HEK293 (cell line): ENCODE results near the gene SPEM2.
A peak's percentile ranks its signal among the peaks of the same experiment; 100 is the strongest.

Source experiments
- CTCF ChIA-PET: fragments of 350-600 bp; formaldehyde crosslinking; extraction: SDS; loops from one replicate; lab custom pipeline; 2021; ENCODE audit warnings: antibody characterized with exemption; lab: Yijun Ruan, JAX
- POLR2A ChIA-PET: fragments of 300-600 bp; formaldehyde crosslinking; extraction: SDS; loops from one replicate; lab custom pipeline; 2020; ENCODE audit warnings: antibody characterized with exemption, inconsistent platforms; lab: Yijun Ruan, JAX
- H3K27ac ChIP-seq: fragments of 200-500 bp; sonication (Bioruptor generic); 2 replicates; pipeline ENCODE4 v1.5.1; 2014; ENCODE audit warnings: low read depth, low read length, control low read depth, inconsistent platforms; ENCODE audit errors: extremely low read depth
- H3K36me3 ChIP-seq, 2 experiments: fragments of 200-500 bp in 1 of 2; sonication (Bioruptor generic) in 1 of 2; 1 replicate in 1 of 2; 2 replicates in 1 of 2; pipeline ENCODE4 v1.5.1; 2014 to 2017; ENCODE audit warnings: inconsistent platforms in 2 of 2, low read length in 2 of 2; ENCODE audit not compliant: control insufficient read depth in 2 of 2, insufficient read depth in 1 of 2
- H3K4me1 ChIP-seq: fragments of 200-500 bp; sonication (Bioruptor generic); 2 replicates; pipeline ENCODE4 v1.5.1; 2014; ENCODE audit warnings: mild to moderate bottlenecking, low read length, inconsistent platforms; ENCODE audit not compliant: control insufficient read depth, insufficient read depth
- H3K4me3 ChIP-seq: 2 replicates; pipeline ENCODE4 v1.5.1; 2011; ENCODE audit warnings: low read depth, mild to moderate bottlenecking, control low read depth, low read length, moderate library complexity
- H3K9me3 ChIP-seq: fragments of 200-500 bp; sonication (Bioruptor generic); 2 replicates; pipeline ENCODE4 v1.5.1; 2014; ENCODE audit warnings: low read depth, low read length, inconsistent platforms; ENCODE audit not compliant: control insufficient read depth, insufficient read depth
- AEBP2 ChIP-seq: fragments of 450-650 bp; formaldehyde crosslinking; IDR thresholded peaks from 2 replicates; pipeline ENCODE4 v1.5.1; 2016; ENCODE audit warnings: missing biosample characterization, missing genetic modification characterization, borderline replicate concordance
- HIC1 ChIP-seq: fragments of 450-650 bp; formaldehyde crosslinking; IDR thresholded peaks from 2 replicates; pipeline ENCODE4 v1.5.1; 2016; ENCODE audit warnings: missing biosample characterization, missing genetic modification characterization
- HOXD13 ChIP-seq: sonication (generic); formaldehyde crosslinking; IDR thresholded peaks from 2 replicates; pipeline ENCODE4 v1.8.0; 2022; ENCODE audit warnings: missing genetic modification reagents, borderline replicate concordance
- IKZF3 ChIP-seq: fragments of 450-650 bp; IDR thresholded peaks from 2 replicates; pipeline ENCODE4 v1.5.0; 2018; ENCODE audit warnings: missing biosample characterization, mild to moderate bottlenecking, missing genetic modification characterization, moderate library complexity
- SP2 ChIP-seq: fragments of 450-650 bp; formaldehyde crosslinking; IDR thresholded peaks from 2 replicates; pipeline ENCODE4 v1.5.1; 2016; ENCODE audit warnings: missing biosample characterization, missing genetic modification characterization
- SP3 ChIP-seq: fragments of 450-650 bp; formaldehyde crosslinking; IDR thresholded peaks from 2 replicates; pipeline ENCODE4 v1.5.1; 2016; ENCODE audit warnings: missing biosample characterization, missing genetic modification characterization
- ZBTB17 ChIP-seq: fragments of 450-650 bp; formaldehyde crosslinking; IDR thresholded peaks from 2 replicates; pipeline ENCODE4 v1.5.1; 2016; ENCODE audit warnings: missing biosample characterization, missing genetic modification characterization
- ZNF132 ChIP-seq: fragments of 450-650 bp; formaldehyde crosslinking; IDR thresholded peaks from 2 replicates; pipeline ENCODE4 v1.5.1; 2017; ENCODE audit warnings: missing biosample characterization, missing genetic modification characterization, borderline replicate concordance
- ZNF138 ChIP-seq: fragments of 450-650 bp; formaldehyde crosslinking; IDR thresholded peaks from 2 replicates; pipeline ENCODE4 v1.5.1; 2016; ENCODE audit warnings: missing biosample characterization, missing genetic modification characterization, borderline replicate concordance
- ZNF157 ChIP-seq: fragments of 450-650 bp; formaldehyde crosslinking; IDR thresholded peaks from 2 replicates; pipeline ENCODE4 v1.5.1; 2016; ENCODE audit warnings: missing biosample characterization, missing genetic modification characterization
- ZNF19 ChIP-seq: fragments of 450-650 bp; formaldehyde crosslinking; IDR thresholded peaks from 2 replicates; pipeline ENCODE4; 2016; ENCODE audit warnings: missing biosample characterization, missing genetic modification characterization, low read depth
- ZNF24 ChIP-seq: fragments of 450-650 bp; formaldehyde crosslinking; IDR thresholded peaks from 2 replicates; pipeline ENCODE4 v1.5.1; 2016; ENCODE audit warnings: missing biosample characterization, missing genetic modification characterization
- ZNF292 ChIP-seq: fragments of 450-650 bp; formaldehyde crosslinking; IDR thresholded peaks from 2 replicates; pipeline ENCODE4 v1.5.1; 2016; ENCODE audit warnings: low read depth, missing biosample characterization, missing genetic modification characterization, borderline replicate concordance
- ZNF324 ChIP-seq: fragments of 450-650 bp; formaldehyde crosslinking; IDR thresholded peaks from 2 replicates; pipeline ENCODE4 v1.5.1; 2016; ENCODE audit warnings: missing biosample characterization, missing genetic modification characterization
- ZNF404 ChIP-seq: fragments of 450-650 bp; formaldehyde crosslinking; IDR thresholded peaks from 2 replicates; pipeline ENCODE4 v1.5.1; 2017; ENCODE audit warnings: missing biosample characterization, missing genetic modification characterization
- ZNF48 ChIP-seq: fragments of 450-650 bp; formaldehyde crosslinking; IDR thresholded peaks from 2 replicates; pipeline ENCODE4 v1.5.1; 2016; ENCODE audit warnings: missing biosample characterization, missing genetic modification characterization
- ZNF514 ChIP-seq: fragments of 450-650 bp; formaldehyde crosslinking; IDR thresholded peaks from 2 replicates; pipeline ENCODE4 v1.5.1; 2016; ENCODE audit warnings: missing biosample characterization, missing genetic modification characterization
- ZNF529 ChIP-seq: fragments of 450-650 bp; formaldehyde crosslinking; IDR thresholded peaks from 2 replicates; pipeline ENCODE4 v1.5.1; 2017; ENCODE audit warnings: missing genetic modification characterization, missing biosample characterization; ENCODE audit not compliant: insufficient replicate concordance
- ZNF548 ChIP-seq: fragments of 450-650 bp; formaldehyde crosslinking; IDR thresholded peaks from 2 replicates; pipeline ENCODE4 v1.5.1; 2016; ENCODE audit warnings: missing biosample characterization, missing genetic modification characterization
- ZNF560 ChIP-seq: fragments of 450-650 bp; formaldehyde crosslinking; IDR thresholded peaks from 2 replicates; pipeline ENCODE4 v1.5.1; 2017; ENCODE audit warnings: missing biosample characterization, missing genetic modification characterization, borderline replicate concordance
- TF ChIP-seq, protein P1 (sequence below): fragments of 450-650 bp; formaldehyde crosslinking; IDR thresholded peaks from 2 replicates; pipeline ENCODE4 v1.5.1; 2016; ENCODE audit warnings: missing biosample characterization, missing genetic modification characterization
- TF ChIP-seq, protein P2 (sequence below): fragments of 450-650 bp; formaldehyde crosslinking; IDR thresholded peaks from 2 replicates; pipeline ENCODE4 v1.5.1; 2017; ENCODE audit warnings: missing biosample characterization, mild to moderate bottlenecking, missing genetic modification characterization, moderate library complexity

SPEM2 gene

GRCh38 chr17:7421186-7421585 is 4.2 kb upstream of the SPEM2 start:
- H3K4me3 ChIP-seq, result no peak overlapping the region

DNA sequence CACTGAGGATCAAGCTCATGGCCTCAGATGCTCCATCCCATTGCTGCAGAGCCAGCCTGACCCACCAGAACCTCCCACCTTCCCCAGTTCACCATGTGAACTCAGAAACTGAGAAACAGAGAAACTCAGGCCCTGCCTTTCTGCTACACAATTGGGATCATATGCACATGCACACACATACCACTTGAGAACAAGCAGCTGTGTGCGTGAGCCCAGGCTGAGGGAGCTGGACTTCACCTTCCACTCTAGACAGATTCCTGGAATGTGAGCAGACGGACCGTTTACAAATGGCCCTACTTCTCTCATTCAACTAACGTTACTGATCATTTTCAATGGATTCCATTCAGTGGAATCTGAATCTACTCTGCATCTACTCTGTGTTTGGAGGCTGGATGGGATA is 1.7 kb upstream of the SPEM2 start:
- Histone ChIP-seq H3K27ac (no peak overlapping the region), H3K4me3 (no peak overlapping the region), H3K4me1 (no peaks in the 10 kb centered on the region), H3K36me3 (peaks cover 0 to 2% of the 10 kb centered on the region in 2 experiments; a peak in 1 of 3 replicates), H3K9me3 (no peaks in the 10 kb centered on the region)
- CTCF ChIA-PET, result interaction anchor here (0.7 to 1.8 kb wide), 3 partner anchors 11 to 163 kb away, joined by 4 to 9 read pairs (median 6); no protein-coding TSS in a partner anchor
- TF ChIP-seq ZBTB17 (tag by site-specific recombination) (0 out of 2 replicates have a peak, but pooled peaks have one; percentile 12), HOXD13 (CRISPR knock-in tag) (no peak)
- POLR2A ChIA-PET, result interaction anchor here (0.7 to 1.0 kb wide), 3 partner anchors 12 to 19 kb away, joined by 3 to 4 read pairs (median 4); partner anchors contain the start of gene TMEM256

More at GRCh38 chr17:7421186-7421585, 4.2 kb upstream of the SPEM2 start:
- H3K4me1 ChIP-seq, result no peaks in the 10 kb centered on the region
- CTCF ChIA-PET, result no interaction called here
- POLR2A ChIA-PET, result interaction anchor here (1.1 to 1.3 kb wide), 2 partner anchors 13 to 17 kb away, joined by 4 to 6 read pairs; partner anchors contain the start of genes TMEM102 and TMEM256
- TF ChIP-seq ZNF529 (no peak), ZNF24 (tag by site-specific recombination) (no peak), ZNF514 (tag by site-specific recombination) (no peak), ZNF324 (tag by site-specific recombination) (no peak), SP2 (tag by site-specific recombination) (no peak), SP3 (no peak), ZNF48 (tag by site-specific recombination) (no peak), IKZF3 (tag by site-specific recombination) (no peak), ZNF19 (tag by site-specific recombination) (no peak), ZNF548 (tag by site-specific recombination) (no peak), ZNF138 (no peak), ZNF292 (tag by site-specific recombination) (no peak), ZNF404 (tag by site-specific recombination) (no peak), ZNF132 (tag by site-specific recombination) (no peak), ZNF157 (tag by site-specific recombination) (no peak), ZNF560 (tag by site-specific recombination) (no peak), AEBP2 (tag by site-specific recombination) (no peak), HIC1 (tag by site-specific recombination) (no peak)
- TF ChIP-seq, protein P1, sequence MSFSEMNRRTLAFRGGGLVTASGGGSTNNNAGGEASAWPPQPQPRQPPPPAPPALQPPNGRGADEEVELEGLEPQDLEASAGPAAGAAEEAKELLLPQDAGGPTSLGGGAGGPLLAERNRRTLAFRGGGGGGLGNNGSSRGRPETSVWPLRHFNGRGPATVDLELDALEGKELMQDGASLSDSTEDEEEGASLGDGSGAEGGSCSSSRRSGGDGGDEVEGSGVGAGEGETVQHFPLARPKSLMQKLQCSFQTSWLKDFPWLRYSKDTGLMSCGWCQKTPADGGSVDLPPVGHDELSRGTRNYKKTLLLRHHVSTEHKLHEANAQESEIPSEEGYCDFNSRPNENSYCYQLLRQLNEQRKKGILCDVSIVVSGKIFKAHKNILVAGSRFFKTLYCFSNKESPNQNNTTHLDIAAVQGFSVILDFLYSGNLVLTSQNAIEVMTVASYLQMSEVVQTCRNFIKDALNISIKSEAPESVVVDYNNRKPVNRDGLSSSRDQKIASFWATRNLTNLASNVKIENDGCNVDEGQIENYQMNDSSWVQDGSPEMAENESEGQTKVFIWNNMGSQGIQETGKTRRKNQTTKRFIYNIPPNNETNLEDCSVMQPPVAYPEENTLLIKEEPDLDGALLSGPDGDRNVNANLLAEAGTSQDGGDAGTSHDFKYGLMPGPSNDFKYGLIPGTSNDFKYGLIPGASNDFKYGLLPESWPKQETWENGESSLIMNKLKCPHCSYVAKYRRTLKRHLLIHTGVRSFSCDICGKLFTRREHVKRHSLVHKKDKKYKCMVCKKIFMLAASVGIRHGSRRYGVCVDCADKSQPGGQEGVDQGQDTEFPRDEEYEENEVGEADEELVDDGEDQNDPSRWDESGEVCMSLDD (tag by site-specific recombination), result no peak
- TF ChIP-seq, protein P2, sequence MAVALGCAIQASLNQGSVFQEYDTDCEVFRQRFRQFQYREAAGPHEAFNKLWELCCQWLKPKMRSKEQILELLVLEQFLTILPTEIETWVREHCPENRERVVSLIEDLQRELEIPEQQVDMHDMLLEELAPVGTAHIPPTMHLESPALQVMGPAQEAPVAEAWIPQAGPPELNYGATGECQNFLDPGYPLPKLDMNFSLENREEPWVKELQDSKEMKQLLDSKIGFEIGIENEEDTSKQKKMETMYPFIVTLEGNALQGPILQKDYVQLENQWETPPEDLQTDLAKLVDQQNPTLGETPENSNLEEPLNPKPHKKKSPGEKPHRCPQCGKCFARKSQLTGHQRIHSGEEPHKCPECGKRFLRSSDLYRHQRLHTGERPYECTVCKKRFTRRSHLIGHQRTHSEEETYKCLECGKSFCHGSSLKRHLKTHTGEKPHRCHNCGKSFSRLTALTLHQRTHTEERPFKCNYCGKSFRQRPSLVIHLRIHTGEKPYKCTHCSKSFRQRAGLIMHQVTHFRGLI (tag by site-specific recombination), result no peak
- TF ChIP-seq, all 188 proteins: peak for 0
- no peaks in the 10 kb centered on the region for H3K9me3 ChIP-seq
- no peak overlapping the region for H3K27ac ChIP-seq
- peaks cover 0 to 24% of the 10 kb centered on the region in 2 experiments; a peak in 1 of 3 replicates for H3K36me3 ChIP-seq
